ENCODE measurements around the gene OR10X1.

OR10X1 gene

DNA sequence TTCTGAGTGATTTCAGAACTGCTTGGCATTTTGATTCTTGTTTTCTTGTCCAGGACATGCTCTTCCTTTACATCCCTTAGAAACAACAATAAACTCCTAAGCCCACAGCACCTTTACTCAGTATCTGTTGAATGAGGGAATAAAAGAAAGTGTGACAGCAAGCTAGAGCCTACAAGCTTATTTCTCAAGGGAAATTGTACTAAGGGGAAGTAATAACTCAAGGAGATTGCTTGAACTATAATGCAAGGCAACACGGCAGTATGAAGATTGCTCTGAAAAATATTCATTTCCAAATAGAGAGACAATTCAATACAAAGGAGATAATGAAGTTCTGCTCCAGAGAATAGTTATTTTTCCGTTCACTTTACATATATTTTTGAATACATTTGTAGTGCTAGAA, 15.8 kb downstream of the OR10X1 start:
- Histone ChIP-seq H3K4me1 (ENCODE audit: control insufficient read depth, insufficient read depth, low read length) (no peaks in the 10 kb centered on the region), H3K36me3 (ENCODE audit: control insufficient read depth, insufficient read depth, low read length) (no peaks in the 10 kb centered on the region), H3K27me3 (ENCODE audit: control insufficient read depth, insufficient read depth, low read length) (no peaks in the 10 kb centered on the region), H3K9ac (ENCODE audit: low read depth, low read length) (no peak overlapping the region), H3K27ac (ENCODE audit: low read depth, low read length) (no peak overlapping the region), H3K4me3 (ENCODE audit: low read depth, low read length) (no peak overlapping the region), H3K9me3 (ENCODE audit: control insufficient read depth, insufficient read depth, low read length) (no peaks in the 10 kb centered on the region)

DNA sequence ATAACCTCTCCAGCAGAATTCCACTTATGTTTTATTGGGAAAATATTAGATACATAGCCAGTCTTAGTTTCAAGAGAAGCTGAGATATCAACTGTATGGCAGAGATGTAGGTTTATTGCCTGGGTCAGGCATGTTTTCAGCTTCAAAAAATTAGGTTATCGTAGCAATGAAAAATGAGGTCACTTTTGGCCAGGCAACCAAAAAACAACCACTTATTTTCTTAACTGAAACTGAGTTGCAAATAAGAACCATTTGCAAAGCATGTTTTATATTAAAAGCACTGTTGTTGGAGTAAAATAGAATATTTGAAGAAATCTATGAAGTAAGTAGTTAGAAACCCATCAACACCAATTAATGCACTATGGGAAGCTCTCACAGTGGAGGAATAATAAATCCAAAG, 20.0 kb downstream of the OR10X1 start:
- Histone ChIP-seq H3K9ac (ENCODE audit: low read depth, low read length) (no peak overlapping the region), H3K27me3 (ENCODE audit: control insufficient read depth, insufficient read depth, low read length) (no peaks in the 10 kb centered on the region), H3K9me3 (ENCODE audit: control insufficient read depth, insufficient read depth, low read length) (no peaks in the 10 kb centered on the region), H3K4me1 (ENCODE audit: control insufficient read depth, insufficient read depth, low read length) (no peaks in the 10 kb centered on the region), H3K36me3 (ENCODE audit: control insufficient read depth, insufficient read depth, low read length) (no peaks in the 10 kb centered on the region), H3K4me3 (ENCODE audit: low read depth, low read length) (no peak overlapping the region), H3K27ac (ENCODE audit: low read depth, low read length) (no peak overlapping the region)

DNA sequence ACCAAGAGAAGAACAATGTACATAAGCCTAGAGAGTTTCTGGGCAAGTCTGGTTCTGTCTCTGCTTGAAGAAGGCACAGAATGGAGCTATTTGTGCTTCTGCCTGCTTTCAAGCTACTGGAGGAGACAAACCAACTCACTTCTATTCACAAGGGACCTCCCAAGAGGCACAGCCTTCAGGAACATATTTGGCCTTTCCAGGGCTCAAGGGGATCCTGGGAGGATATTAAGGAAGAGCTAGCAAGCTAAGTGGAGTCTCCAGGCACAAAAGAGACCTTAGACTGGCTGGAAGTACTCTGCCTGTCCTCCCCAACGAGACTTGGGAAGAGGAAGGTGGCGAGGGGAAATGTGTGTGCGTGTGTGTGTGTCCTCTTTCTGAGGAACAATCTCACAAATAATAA, 25.3 kb downstream of the OR10X1 start, which contains the start of gene OR6Y1:
TSS of gene OR6Y1 (minus strand) at position 54 of the 400 bp plus-strand sequence. CDS start 6,300 bp downstream, outside the sequence.
- H3K9me3 ChIP-seq (ENCODE audit: control insufficient read depth, insufficient read depth, low read length) = no peaks in the 10 kb centered on the region
- no peak within 1 kb of the TSS for H3K4me3 ChIP-seq (ENCODE audit: low read depth, low read length)
- no peaks in the 10 kb centered on the region for H3K27me3 ChIP-seq (ENCODE audit: control insufficient read depth, insufficient read depth, low read length)
- no peaks in the 10 kb centered on the region for H3K4me1 ChIP-seq (ENCODE audit: control insufficient read depth, insufficient read depth, low read length)
- H3K27ac ChIP-seq (ENCODE audit: low read depth, low read length) = no peak within 1 kb of the TSS
- H3K9ac ChIP-seq (ENCODE audit: low read depth, low read length) = no peak within 1 kb of the TSS
- H3K36me3 ChIP-seq (ENCODE audit: control insufficient read depth, insufficient read depth, low read length) = no peaks in the 10 kb centered on the region

DNA sequence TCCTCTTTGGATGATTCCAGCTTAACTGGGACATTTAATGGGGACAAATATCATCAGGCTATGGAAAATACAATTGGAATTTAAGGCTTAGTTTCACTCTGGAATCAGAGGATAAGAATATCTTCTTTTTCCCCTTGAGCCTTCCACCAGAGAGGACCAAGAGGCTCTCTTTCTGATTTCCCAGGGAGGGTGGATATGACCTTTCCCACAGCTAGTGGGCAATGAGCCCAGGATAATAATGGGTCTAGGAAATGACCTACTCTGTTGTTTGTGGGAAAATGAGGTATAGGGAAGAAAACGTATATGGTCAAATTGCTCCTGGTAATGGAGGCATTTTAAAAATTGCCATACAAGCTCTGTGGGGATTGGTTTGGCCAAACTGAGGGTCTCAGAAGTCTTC, 27.4 kb downstream of the OR10X1 start:
- no peaks in the 10 kb centered on the region for H3K4me1 ChIP-seq (ENCODE audit: control insufficient read depth, insufficient read depth, low read length)
- H3K27me3 ChIP-seq (ENCODE audit: control insufficient read depth, insufficient read depth, low read length) = no peaks in the 10 kb centered on the region
- H3K36me3 ChIP-seq (ENCODE audit: control insufficient read depth, insufficient read depth, low read length) = no peaks in the 10 kb centered on the region
- H3K9me3 ChIP-seq (ENCODE audit: control insufficient read depth, insufficient read depth, low read length) = no peaks in the 10 kb centered on the region
- H3K4me3 ChIP-seq (ENCODE audit: low read depth, low read length) = no peak overlapping the region
- no peak overlapping the region for H3K27ac ChIP-seq (ENCODE audit: low read depth, low read length)
- H3K9ac ChIP-seq (ENCODE audit: low read depth, low read length) = no peak overlapping the region

DNA sequence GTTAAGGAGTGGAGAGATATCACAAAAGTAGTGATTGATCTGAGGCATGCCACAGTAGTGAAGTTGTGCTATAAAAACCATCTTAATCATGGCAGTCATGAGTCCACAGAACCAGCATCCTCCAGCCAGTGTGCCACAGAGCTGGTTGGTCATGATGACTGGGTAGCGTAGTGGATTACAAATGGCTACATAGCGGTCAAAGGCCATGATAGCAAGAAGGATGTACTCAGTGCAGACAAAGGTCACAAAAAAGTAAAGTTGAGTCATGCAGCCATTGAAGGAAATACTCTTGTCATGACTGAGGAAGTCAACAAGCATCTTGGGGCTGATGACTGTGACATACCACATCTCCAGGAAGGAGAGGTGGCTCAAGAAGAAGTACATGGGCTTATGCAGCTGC, 32.2 kb downstream of the OR10X1 start:
- Histone ChIP-seq H3K9ac (ENCODE audit: low read depth, low read length) (no peak overlapping the region), H3K4me3 (ENCODE audit: low read depth, low read length) (no peak overlapping the region), H3K4me1 (ENCODE audit: control insufficient read depth, insufficient read depth, low read length) (no peaks in the 10 kb centered on the region), H3K27ac (ENCODE audit: low read depth, low read length) (no peak overlapping the region), H3K9me3 (ENCODE audit: control insufficient read depth, insufficient read depth, low read length) (no peaks in the 10 kb centered on the region), H3K27me3 (ENCODE audit: control insufficient read depth, insufficient read depth, low read length) (no peaks in the 10 kb centered on the region), H3K36me3 (ENCODE audit: control insufficient read depth, insufficient read depth, low read length) (no peaks in the 10 kb centered on the region)

DNA sequence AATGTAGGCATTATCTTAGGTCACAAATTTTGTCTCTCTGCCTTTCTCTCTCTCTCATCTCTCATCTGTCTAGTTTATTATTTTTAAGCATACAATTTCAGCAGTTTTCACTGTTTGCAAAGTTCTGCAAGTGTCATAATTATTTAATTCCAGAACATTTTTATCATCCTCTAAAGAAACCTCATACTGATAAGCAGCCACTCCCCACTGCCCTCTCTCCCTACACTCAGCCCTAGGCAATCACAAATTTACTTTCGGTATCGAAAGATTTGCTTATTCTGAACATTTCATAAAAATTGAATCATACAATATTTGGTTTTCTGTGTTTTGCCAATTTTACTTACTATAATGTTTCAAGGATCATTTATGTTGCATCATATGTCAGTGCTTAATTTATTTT, 42.1 kb downstream of the OR10X1 start:
- Histone ChIP-seq H3K27me3 (ENCODE audit: control insufficient read depth, insufficient read depth, low read length) (no peaks in the 10 kb centered on the region), H3K9me3 (ENCODE audit: control insufficient read depth, insufficient read depth, low read length) (no peaks in the 10 kb centered on the region), H3K4me3 (ENCODE audit: low read depth, low read length) (no peak overlapping the region), H3K9ac (ENCODE audit: low read depth, low read length) (no peak overlapping the region), H3K4me1 (ENCODE audit: control insufficient read depth, insufficient read depth, low read length) (no peaks in the 10 kb centered on the region), H3K36me3 (ENCODE audit: control insufficient read depth, insufficient read depth, low read length) (no peaks in the 10 kb centered on the region), H3K27ac (ENCODE audit: low read depth, low read length) (no peak overlapping the region)

DNA sequence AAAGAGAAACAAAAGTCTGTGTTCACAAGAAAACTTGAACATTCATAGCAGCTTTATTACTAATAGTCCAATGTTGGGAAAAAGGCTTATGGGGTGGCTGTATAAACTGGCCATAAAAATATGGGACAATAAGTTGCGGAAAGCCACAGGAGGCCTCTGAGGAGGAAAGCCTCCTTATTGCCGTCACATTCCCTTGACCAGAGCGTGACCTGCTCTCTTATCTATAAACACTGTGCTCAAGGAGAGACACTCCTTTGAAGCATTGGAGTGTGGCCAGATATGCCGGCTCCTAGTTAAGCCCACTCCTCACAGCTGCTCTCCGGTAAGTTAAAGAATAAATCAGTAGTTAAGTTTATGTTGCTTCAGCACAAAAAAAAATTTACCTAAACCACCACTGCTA, 45.2 kb downstream of the OR10X1 start:
- Histone ChIP-seq H3K27ac (ENCODE audit: low read depth, low read length) (no peak overlapping the region), H3K27me3 (ENCODE audit: control insufficient read depth, insufficient read depth, low read length) (no peaks in the 10 kb centered on the region), H3K9ac (ENCODE audit: low read depth, low read length) (no peak overlapping the region), H3K36me3 (ENCODE audit: control insufficient read depth, insufficient read depth, low read length) (no peaks in the 10 kb centered on the region), H3K4me1 (ENCODE audit: control insufficient read depth, insufficient read depth, low read length) (no peaks in the 10 kb centered on the region), H3K4me3 (ENCODE audit: low read depth, low read length) (no peak overlapping the region), H3K9me3 (ENCODE audit: control insufficient read depth, insufficient read depth, low read length) (no peaks in the 10 kb centered on the region)

All from HUES48 (cell line).